NT2/D1 (cell line): ENCODE measurements around the gene SH3PXD2A.

Experiments used
- DNase-seq: peaks from one replicate; pipeline ENCODE4 v3.0.0-alpha.2; 2011; ENCODE audit warnings: low read depth, low spot score
- H3K27me3 ChIP-seq: 2 replicates; pipeline ENCODE4 v1.6.0; 2011; ENCODE audit warnings: mild to moderate bottlenecking; ENCODE audit not compliant: insufficient read length, insufficient read depth
- H3K36me3 ChIP-seq: 2 replicates; pipeline ENCODE4 v1.6.1; 2011; ENCODE audit warnings: mild to moderate bottlenecking, low read length, mixed read lengths; ENCODE audit not compliant: insufficient read depth, insufficient read length
- H3K4me1 ChIP-seq: 2 replicates; pipeline ENCODE4 v1.5.1; 2011; ENCODE audit not compliant: insufficient read depth, insufficient read length
- H3K4me3 ChIP-seq: 2 replicates; pipeline ENCODE4 v1.5.1; 2011; ENCODE audit warnings: low read depth; ENCODE audit not compliant: insufficient read length
- H3K9ac ChIP-seq: 2 replicates; pipeline ENCODE4 v1.6.0; 2011; ENCODE audit warnings: low read depth; ENCODE audit not compliant: insufficient read length
- H3K9me3 ChIP-seq: 2 replicates; pipeline ENCODE4 v1.5.1; 2011; ENCODE audit warnings: mild to moderate bottlenecking, low read length; ENCODE audit not compliant: insufficient read depth
- SUZ12 ChIP-seq: IDR thresholded peaks from 2 replicates; pipeline ENCODE4 v1.6.1; 2011; ENCODE audit not compliant: insufficient read length, insufficient read depth; ENCODE audit errors: extremely low read depth
- YY1 ChIP-seq: IDR thresholded peaks from 2 replicates; pipeline ENCODE4 v1.6.1; 2011; ENCODE audit not compliant: insufficient read length, insufficient read depth
- ZNF274 ChIP-seq: IDR thresholded peaks from 2 replicates; pipeline ENCODE4 v1.6.1; 2011; ENCODE audit warnings: mild to moderate bottlenecking, low read depth, low read length

The SH3PXD2A gene

GRCh38 chr10:103676851-103677417 lies 178.4 kb downstream of the SH3PXD2A start:
- Histone ChIP-seq H3K36me3 (no peaks in the 10 kb centered on the region), H3K9ac (peak overlapping the region; percentile 42), H3K9me3 (no peaks in the 10 kb centered on the region), H3K4me1 (peaks cover 8% of the 10 kb centered on the region), H3K4me3 (no peak overlapping the region), H3K27me3 (no peaks in the 10 kb centered on the region)
- TF ChIP-seq ZNF274 (no peak), SUZ12 (no peak), YY1 (no peak)
- no peak for DNase-seq

GRCh38 chr10:103676058-103676785 lies 179.2 kb downstream of the SH3PXD2A start:
- Histone ChIP-seq H3K4me1 (peaks cover 8% of the 10 kb centered on the region), H3K27me3 (no peaks in the 10 kb centered on the region), H3K9me3 (no peaks in the 10 kb centered on the region), H3K36me3 (no peaks in the 10 kb centered on the region), H3K4me3 (no peak overlapping the region), H3K9ac (peak overlapping the region; percentile 42)
- DNase-seq = no peak
- TF ChIP-seq ZNF274 (no peak), YY1 (no peak), SUZ12 (no peak)

DNA sequence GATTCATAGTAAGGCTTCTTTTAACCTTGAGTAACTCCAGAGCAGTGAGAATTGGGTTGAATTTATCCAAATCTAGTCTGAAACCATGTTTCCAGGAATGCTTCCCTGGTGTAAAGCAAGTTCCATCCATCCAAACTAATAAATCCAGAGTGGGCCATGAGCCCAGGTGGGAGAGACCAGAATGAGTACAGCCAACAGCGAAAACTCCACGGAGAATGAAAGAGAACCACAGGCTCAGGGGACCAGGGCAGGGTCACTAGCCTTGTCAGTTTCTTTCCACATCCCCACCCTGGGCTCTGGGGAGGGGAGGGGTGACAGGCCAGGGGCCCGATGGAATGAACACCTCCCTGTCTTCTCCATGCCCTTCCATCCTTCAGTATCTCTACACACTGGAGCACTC lies 181.8 kb downstream of the SH3PXD2A start:
- Histone ChIP-seq H3K36me3 (no peaks in the 10 kb centered on the region), H3K9me3 (no peaks in the 10 kb centered on the region), H3K4me1 (peaks cover 13% of the 10 kb centered on the region), H3K27me3 (no peaks in the 10 kb centered on the region), H3K4me3 (no peak overlapping the region), H3K9ac (no peak overlapping the region)
- DNase-seq = no peak
- TF ChIP-seq YY1 (no peak), SUZ12 (no peak), ZNF274 (no peak)

DNA sequence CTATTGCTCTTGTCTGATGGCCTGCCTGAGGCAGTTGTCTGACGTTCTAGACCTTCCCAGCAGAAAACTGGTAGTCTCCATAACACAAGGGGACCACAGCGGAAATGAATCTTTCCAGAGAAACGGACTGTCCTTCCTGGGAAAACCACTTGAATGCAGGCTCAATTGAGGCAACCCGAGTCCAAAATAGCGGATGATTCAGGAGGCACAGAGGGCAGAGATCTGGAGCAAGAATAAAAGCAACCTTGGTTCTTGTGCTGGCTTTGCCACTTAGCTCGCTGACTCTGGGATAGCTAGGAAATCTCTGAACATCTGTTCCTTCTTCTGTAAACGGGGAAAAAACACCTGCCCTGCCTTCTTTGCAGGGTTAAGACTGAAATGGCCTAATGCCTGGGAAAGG lies 183.0 kb downstream of the SH3PXD2A start:
- H3K4me3 ChIP-seq = no peak overlapping the region
- no peaks in the 10 kb centered on the region for H3K36me3 ChIP-seq
- no peak for DNase-seq
- H3K27me3 ChIP-seq = no peaks in the 10 kb centered on the region
- TF ChIP-seq SUZ12 = no peak
- no peak for TF ChIP-seq ZNF274
- no peak for TF ChIP-seq YY1
- H3K9me3 ChIP-seq = no peaks in the 10 kb centered on the region
- no peak overlapping the region for H3K9ac ChIP-seq
- peaks cover 22% of the 10 kb centered on the region for H3K4me1 ChIP-seq

DNA sequence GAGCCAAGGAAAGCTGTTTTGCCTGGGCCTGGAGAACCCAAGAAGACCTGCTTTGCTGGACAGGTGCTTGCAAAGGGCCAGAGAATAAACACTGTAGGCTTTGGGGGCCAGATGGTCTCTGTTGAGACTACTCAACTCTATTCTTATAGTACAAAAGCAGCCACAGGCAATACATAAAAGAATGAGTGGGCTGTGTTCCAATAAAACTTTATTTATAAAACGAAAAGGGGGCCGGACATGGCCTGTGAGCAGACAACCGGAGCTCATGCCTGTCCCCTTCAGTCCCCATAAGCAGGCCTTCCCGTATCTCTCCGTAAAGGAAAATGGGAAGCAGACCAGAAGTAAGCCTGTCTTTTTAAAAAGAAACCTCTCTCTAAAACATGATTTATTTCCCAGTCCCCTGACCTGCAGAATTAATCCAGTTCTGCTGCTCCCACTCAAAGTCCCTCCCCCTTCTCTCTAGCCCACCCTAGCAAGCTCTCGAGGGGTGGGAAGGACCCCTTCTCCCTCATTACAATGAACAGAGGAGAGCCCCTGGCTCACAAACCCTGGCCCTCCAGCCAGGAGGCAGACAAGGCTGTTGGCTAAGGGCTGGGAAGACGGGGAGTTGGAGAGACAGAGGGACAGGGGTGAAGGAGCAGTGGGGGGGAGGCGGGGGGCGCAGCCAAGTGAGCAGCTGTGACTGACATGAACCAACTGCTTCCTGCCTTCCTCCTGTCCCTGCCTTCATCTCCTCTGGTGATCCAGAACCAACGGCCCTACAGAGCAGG lies 184.1 kb downstream of the SH3PXD2A start:
- Histone ChIP-seq H3K9ac (no peak overlapping the region), H3K9me3 (no peaks in the 10 kb centered on the region), H3K36me3 (no peaks in the 10 kb centered on the region), H3K4me1 (peaks cover 19% of the 10 kb centered on the region), H3K27me3 (no peaks in the 10 kb centered on the region), H3K4me3 (no peak overlapping the region)
- TF ChIP-seq YY1 (no peak), ZNF274 (no peak), SUZ12 (no peak)
- no peak for DNase-seq

GRCh38 chr10:103669944-103670343 lies 185.4 kb downstream of the SH3PXD2A start:
- H3K36me3 ChIP-seq = no peaks in the 10 kb centered on the region
- no peak for DNase-seq
- H3K9ac ChIP-seq = no peak overlapping the region
- H3K27me3 ChIP-seq = no peaks in the 10 kb centered on the region
- no peaks in the 10 kb centered on the region for H3K9me3 ChIP-seq
- TF ChIP-seq SUZ12 (no peak), YY1 (no peak), ZNF274 (no peak)
- H3K4me3 ChIP-seq = no peak overlapping the region
- H3K4me1 ChIP-seq = peaks cover 19% of the 10 kb centered on the region

DNA sequence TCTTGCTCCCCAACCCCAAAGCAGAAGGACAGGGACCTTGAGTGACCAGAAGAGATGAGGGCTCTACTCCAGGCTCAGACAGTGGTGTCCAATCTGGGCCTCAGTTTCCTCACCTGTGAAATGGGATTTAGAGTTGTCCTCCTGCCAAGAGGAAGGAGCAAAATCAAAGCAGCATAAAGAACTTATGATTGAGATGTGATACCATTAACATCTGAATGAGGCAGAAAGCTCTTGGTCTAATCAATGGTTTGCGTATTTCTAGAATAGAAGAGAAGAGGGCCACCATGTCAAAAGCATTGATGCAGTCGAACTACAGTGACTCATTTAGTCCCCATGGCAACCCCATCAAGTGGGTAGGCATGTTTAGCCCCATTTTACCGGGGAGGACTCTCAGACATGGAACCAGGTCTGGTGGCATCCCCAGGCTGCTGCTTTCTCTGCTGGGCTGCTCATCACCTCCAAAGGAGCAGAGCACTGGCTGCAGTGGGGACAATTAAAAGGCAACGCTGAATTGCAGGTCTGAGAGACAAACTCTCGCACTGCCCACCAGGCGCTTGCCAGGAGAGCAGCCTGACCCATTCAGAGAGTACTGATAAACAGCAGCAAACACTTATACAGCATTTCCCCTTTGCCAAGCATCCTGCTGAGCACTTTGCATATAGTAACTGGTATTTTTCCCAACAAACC lies 186.0 kb downstream of the SH3PXD2A start:
- TF ChIP-seq ZNF274 (no peak), YY1 (no peak), SUZ12 (no peak)
- peaks cover 19% of the 10 kb centered on the region for H3K4me1 ChIP-seq
- no peaks in the 10 kb centered on the region for H3K36me3 ChIP-seq
- H3K27me3 ChIP-seq = no peaks in the 10 kb centered on the region
- H3K9ac ChIP-seq = no peak overlapping the region
- no peak for DNase-seq
- no peak overlapping the region for H3K4me3 ChIP-seq
- no peaks in the 10 kb centered on the region for H3K9me3 ChIP-seq
